ENCODE results near the gene CA12.

The CA12 gene

GRCh38 chr15:63299943-63300575, 81.6 kb downstream of the CA12 start:
- DNase-seq, result no peak

DNA sequence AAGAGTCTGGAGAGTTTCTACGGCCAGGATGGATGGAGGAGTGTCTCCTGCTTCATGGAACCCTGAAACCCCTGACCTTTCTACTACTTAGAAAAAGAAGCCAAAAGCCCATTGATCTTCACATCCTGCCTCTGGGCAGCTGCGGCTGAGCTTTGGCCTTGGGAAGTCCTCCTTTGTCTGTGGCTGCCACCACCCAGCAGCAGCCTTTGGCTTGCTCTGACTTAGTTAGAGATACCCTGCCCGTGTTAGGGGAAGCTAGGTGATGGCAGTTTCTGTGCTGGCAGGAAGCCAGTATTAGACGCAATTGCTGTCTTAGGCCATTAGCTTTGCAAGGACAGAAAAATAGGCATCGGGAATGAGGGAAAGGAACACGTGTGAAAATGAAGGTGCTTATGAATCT, 85.5 kb downstream of the CA12 start:
- no peak for DNase-seq

- no peak for DNase-seq
Observed at GRCh38 chr15:63295341-63295740, 86.3 kb downstream of the CA12 start.

GRCh38 chr15:63294359-63294758, 87.3 kb downstream of the CA12 start:
- DNase-seq, result no peak

DNA sequence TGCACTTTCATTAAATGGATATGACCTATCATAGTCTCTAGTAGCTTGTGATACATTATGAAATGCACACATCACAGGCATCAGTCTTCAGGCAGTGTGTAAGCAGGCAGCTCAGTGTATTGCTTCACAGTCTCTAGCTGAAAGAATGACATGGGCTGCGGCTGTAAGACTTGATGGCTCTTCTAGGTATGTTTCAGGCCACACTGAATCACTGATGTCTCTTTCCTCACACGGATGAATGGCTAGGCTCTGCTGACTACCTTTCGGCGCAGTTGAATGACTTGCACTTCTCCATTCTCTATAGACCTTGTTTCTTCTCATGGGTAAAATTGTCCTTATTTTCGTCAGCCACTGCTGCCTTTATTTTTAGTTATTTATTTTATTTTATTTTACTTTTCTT, 88.9 kb downstream of the CA12 start:
- no peak for DNase-seq

- DNase-seq, result no peak
Observed at GRCh38 chr15:63292241-63292640, 89.4 kb downstream of the CA12 start.

GRCh38 chr15:63291507-63291906, 90.1 kb downstream of the CA12 start:
- no peak for DNase-seq

DNA sequence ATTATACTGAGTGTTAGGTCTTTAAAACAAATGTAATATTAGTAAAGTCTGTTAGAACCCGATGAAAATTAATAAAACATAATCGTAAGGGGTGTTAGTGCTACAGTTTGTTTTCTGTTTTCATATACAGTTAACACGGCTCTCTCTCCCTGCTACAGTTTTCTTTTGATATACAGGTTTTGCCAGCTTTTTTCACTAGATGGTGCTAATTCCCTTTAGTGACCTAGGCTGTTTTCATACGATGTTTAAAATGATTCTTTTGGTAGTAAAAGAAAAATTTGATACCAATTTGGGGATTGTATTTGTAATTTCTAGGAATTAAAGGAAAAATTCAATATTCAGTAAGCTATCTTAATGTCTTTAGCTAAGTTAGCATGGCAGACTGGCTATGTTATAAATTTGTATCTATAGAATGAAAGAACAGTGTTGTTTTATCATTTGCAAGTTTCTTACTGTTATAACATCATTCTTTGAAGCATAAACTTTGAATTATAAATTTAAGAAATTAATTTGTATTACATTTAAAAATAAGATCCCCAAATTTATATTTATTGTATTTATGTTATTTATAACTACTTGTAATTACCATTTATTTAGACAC, 92.8 kb downstream of the CA12 start:
- DNase-seq, result no peak

GRCh38 chr15:63288342-63288741, 93.3 kb downstream of the CA12 start:
- DNase-seq, result no peak

DNA sequence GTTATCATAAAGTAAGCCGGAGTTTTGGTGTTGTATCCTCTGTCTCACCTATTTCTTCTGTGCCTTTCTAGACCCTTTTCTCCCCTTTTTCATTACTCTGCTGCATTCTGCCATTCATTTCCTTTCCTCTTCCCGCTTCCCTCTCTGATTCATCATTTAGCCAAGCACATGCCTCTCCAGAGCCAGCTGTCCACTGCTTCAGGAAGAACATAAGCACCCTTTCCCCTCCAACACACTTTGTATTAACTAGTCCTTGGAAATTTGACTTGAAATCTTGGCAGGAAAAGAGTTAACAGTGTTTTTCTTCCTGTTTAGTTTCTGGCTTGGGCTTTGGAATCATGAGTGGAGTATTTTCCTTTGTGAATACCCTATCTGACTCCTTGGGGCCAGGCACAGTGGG, 94.5 kb downstream of the CA12 start:
- no peak for DNase-seq

DNA sequence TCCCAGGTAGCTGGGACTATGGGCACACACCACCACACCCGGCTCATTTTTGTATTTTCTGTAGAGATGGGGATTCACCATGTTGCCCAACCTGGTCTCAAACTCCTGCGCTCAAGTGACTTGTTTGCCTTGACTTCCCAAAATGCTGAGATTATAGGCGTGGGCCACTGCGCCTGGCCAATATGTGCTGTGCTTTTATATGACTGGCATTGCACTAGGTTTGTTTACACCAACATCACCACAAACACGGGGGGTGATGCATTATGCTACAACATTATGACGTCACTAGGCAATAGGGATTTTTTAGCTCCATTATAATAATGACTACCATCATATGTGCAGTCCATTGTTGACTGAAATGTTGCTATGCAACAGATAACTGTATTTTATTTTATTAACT, 97.3 kb downstream of the CA12 start:
- DNase-seq, result no peak

DNA sequence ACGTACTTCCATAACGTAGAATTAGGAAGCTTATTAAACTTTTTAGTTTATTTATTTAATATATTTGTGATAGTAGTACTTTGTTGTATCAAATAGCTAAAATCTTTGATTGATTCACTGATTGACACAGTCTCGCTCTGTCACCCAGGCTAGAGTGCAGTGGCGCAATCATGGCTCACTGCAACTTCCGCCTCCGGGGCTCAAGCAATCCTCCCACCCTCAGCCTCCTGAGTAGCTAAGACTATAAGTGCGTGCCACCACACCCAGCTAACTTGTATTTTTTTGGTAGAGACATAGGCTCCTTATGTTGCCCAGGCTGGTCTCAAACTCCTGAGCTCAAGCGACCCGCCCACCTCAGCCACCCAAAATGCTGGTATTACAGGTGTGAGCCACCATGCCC, 98.5 kb downstream of the CA12 start:
- no peak for DNase-seq

- no peak for DNase-seq
Observed at GRCh38 chr15:63277893-63278456, 103.7 kb downstream of the CA12 start.

DNA sequence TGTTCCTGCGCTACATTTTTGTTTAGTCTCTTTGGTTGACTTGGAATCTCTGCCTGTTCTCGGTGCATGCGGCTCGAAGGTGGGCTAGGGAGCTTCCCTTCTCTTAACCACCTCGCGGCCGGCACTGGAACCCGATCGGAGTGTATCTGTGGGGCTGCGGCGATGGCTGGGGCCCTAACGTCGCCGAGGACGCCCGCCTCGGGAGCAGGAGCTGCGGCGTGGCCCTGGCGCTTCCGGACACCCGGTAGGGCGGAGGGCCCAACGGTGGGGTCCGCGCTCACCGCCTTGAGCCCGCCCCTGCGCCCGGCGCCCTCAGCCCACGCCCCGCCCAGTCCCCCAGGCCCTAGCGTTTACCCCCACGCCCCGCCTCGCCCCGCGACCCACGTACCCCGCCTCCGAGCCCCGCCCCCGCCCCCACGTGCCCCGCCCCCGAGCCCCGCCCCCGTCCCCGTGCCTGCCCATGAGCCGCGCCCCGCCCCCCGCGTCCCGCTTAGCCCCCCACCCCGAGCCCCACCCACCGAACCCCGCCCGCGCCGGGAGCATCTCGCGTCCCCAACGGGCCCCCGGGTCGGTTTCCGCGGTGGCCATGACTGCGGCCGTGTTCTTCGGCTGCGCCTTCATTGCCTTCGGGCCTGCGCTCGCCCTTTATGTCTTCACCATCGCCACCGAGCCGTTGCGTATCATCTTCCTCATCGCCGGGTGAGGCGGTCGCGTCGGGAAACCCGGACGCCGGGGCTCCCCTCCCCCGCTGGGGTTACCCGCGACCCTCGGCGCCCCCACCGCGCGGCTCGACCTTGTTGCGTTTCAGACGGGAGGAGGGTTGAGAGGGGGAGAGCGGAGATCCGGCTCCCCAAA, 104.4 kb downstream of the CA12 start, which contains the start of gene APH1B:
Gene APH1B, plus strand, starts transcription at position 568 of the 855 bp plus-strand sequence. Its CDS starts 19 bp downstream, at position 587.
- DNase-seq, result peak; percentile 66 to 69

GRCh38 chr15:63276342-63277037, 105.2 kb downstream of the CA12 start:
- no peak for DNase-seq

DNA sequence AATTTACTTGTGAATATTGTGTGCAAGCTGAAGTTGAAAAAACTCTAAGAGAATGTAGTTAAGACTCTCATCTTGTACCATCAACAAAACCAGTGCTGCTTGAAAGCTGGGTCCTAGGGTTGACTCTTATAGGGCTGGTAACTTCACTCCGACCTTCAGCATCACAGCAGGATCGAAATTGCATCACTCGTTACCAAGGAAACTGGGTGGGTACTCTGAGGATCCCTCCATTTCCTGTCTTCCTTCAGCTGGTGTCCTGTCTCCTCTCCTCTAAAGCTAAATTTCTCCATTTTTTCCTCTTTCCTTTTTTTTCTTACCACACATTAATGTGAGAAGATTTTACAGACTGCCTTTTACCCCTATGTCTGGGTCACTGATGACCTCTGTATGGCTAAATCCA, 107.2 kb downstream of the CA12 start:
- DNase-seq, result no peak

All from activated CD4-positive, alpha-beta T cell treated with anti-CD3 and anti-CD28 coated beads, Interleukin-2, amount 50 U/mL, for 4 hours (primary cell).